ENCODE results near the gene SLC12A8. TPM values are rescaled to one million over a fixed set of nuclear protein-coding genes. Genes with fewer than 3 reads are reported as not detected.

Gene SLC12A8
- total and polyA plus RNA-seq, 2 donors (not counting 1 experiment from before 2014, with no cell fraction given), result 15.1 to 19.5 TPM

- peak; percentile 64 to 92 for DNase-seq (ENCODE audit: low read depth in 2 of 2)
Measured at GRCh38 chr3:125160606-125161371, 51.8 kb downstream of the SLC12A8 start.

GRCh38 chr3:125157183-125157582 lies 55.4 kb downstream of the SLC12A8 start:
- Histone ChIP-seq H3K4me3 (replicated peaks in 1 of 4; ENCODE audit: control extremely low read depth in 1 of 4, insufficient read depth in 1 of 4, low read depth in 3 of 4, low read length in 4 of 4) (no peak overlapping the region), H3K27me3 (ENCODE audit: control insufficient read depth, insufficient read depth, low read length) (no peaks in the 10 kb centered on the region), H3K79me2 (ENCODE audit: control insufficient read depth, insufficient read depth, low read length) (no peaks in the 10 kb centered on the region), H3K9me3 (ENCODE audit: control insufficient read depth, insufficient read depth, low read depth, low read length) (no peaks in the 10 kb centered on the region), H3K4me1 (ENCODE audit: control insufficient read depth, extremely low read depth, insufficient read depth, low read length) (no peaks in the 10 kb centered on the region), H3K9ac (ENCODE audit: insufficient read depth, low read length) (no peak overlapping the region), H3K36me3 (ENCODE audit: control insufficient read depth, insufficient read depth, low read length) (no peaks in the 10 kb centered on the region), H3K27ac (ENCODE audit: insufficient read depth, low read length) (no peak overlapping the region), H3K4me2 (ENCODE audit: extremely low read depth, insufficient read depth, low read length) (no peak overlapping the region), H2AFZ (ENCODE audit: low read length) (no peak overlapping the region), H4K20me1 (ENCODE audit: control insufficient read depth, extremely low read depth, insufficient read depth, low read length) (no peaks in the 10 kb centered on the region)
- TF ChIP-seq CTCF (conservative IDR thresholded peaks at IDR 0.05 in 1 of 2, IDR thresholded peaks at IDR 0.05 in 1 of 2; ENCODE audit: low read depth in 1 of 2, low read length in 2 of 2) (no peak), EZH2 (IDR thresholded peaks at IDR 0.05; ENCODE audit: low read length, missing control alignments) (no peak)
- no peak for DNase-seq (ENCODE audit: low read depth in 2 of 2)

More at GRCh38 chr3:125160606-125161371, 51.8 kb downstream of the SLC12A8 start:
- no peaks in the 10 kb centered on the region for H3K36me3 ChIP-seq (ENCODE audit: control insufficient read depth, insufficient read depth, low read length)
- H4K20me1 ChIP-seq (ENCODE audit: control insufficient read depth, extremely low read depth, insufficient read depth, low read length), result no peaks in the 10 kb centered on the region
- no peak overlapping the region for H3K9ac ChIP-seq (ENCODE audit: insufficient read depth, low read length)
- no peak overlapping the region for H2AFZ ChIP-seq (ENCODE audit: low read length)
- peak overlapping the region; percentile 29 for H3K27ac ChIP-seq (ENCODE audit: insufficient read depth, low read length)
- H3K79me2 ChIP-seq (ENCODE audit: control insufficient read depth, insufficient read depth, low read length), result no peaks in the 10 kb centered on the region
- H3K27me3 ChIP-seq (ENCODE audit: control insufficient read depth, insufficient read depth, low read length), result no peaks in the 10 kb centered on the region
- no peak overlapping the region for H3K4me2 ChIP-seq (ENCODE audit: extremely low read depth, insufficient read depth, low read length)
- H3K9me3 ChIP-seq (ENCODE audit: control insufficient read depth, insufficient read depth, low read depth, low read length), result no peaks in the 10 kb centered on the region
- H3K4me1 ChIP-seq (ENCODE audit: control insufficient read depth, extremely low read depth, insufficient read depth, low read length), result no peaks in the 10 kb centered on the region
- no peak overlapping the region for H3K4me3 ChIP-seq (replicated peaks in 1 of 4; ENCODE audit: control extremely low read depth in 1 of 4, insufficient read depth in 1 of 4, low read depth in 3 of 4, low read length in 4 of 4)
- no peak for TF ChIP-seq CTCF (conservative IDR thresholded peaks at IDR 0.05 in 1 of 2, IDR thresholded peaks at IDR 0.05 in 1 of 2; ENCODE audit: low read depth in 1 of 2, low read length in 2 of 2)
- no peak for TF ChIP-seq EZH2 (IDR thresholded peaks at IDR 0.05; ENCODE audit: low read length, missing control alignments)

- Histone ChIP-seq H3K36me3 (ENCODE audit: control insufficient read depth, insufficient read depth, low read length) (no peaks in the 10 kb centered on the region), H3K27ac (ENCODE audit: insufficient read depth, low read length) (no peak overlapping the region), H4K20me1 (ENCODE audit: control insufficient read depth, extremely low read depth, insufficient read depth, low read length) (no peaks in the 10 kb centered on the region), H3K4me3 (replicated peaks in 1 of 4; ENCODE audit: control extremely low read depth in 1 of 4, insufficient read depth in 1 of 4, low read depth in 3 of 4, low read length in 4 of 4) (no peak overlapping the region), H3K79me2 (ENCODE audit: control insufficient read depth, insufficient read depth, low read length) (no peaks in the 10 kb centered on the region), H3K27me3 (ENCODE audit: control insufficient read depth, insufficient read depth, low read length) (no peaks in the 10 kb centered on the region), H3K9me3 (ENCODE audit: control insufficient read depth, insufficient read depth, low read depth, low read length) (no peaks in the 10 kb centered on the region), H3K4me1 (ENCODE audit: control insufficient read depth, extremely low read depth, insufficient read depth, low read length) (no peaks in the 10 kb centered on the region), H3K9ac (ENCODE audit: insufficient read depth, low read length) (no peak overlapping the region), H2AFZ (ENCODE audit: low read length) (no peak overlapping the region), H3K4me2 (ENCODE audit: extremely low read depth, insufficient read depth, low read length) (no peak overlapping the region)
- TF ChIP-seq EZH2 (IDR thresholded peaks at IDR 0.05; ENCODE audit: low read length, missing control alignments) (no peak), CTCF (conservative IDR thresholded peaks at IDR 0.05 in 1 of 2, IDR thresholded peaks at IDR 0.05 in 1 of 2; ENCODE audit: low read depth in 1 of 2, low read length in 2 of 2) (no peak)
- no peak for DNase-seq (ENCODE audit: low read depth in 2 of 2)
Measured at GRCh38 chr3:125156456-125156855, 56.1 kb downstream of the SLC12A8 start.
